Activated CD8-positive, alpha-beta memory T cell treated with anti-CD3 and anti-CD28 coated beads for 24 hours (primary cell): Measurements from ENCODE around the gene SIAH1.
"Not testable (repeated sequence)": the region's sequence is repeated elsewhere in the genome, so short reads cannot be mapped to it uniquely, and the experiment has no call there.

Experiments used
- DNase-seq: peaks from one replicate; pipeline ENCODE4 v3.0.0-alpha.2; 2020

Gene SIAH1

DNA sequence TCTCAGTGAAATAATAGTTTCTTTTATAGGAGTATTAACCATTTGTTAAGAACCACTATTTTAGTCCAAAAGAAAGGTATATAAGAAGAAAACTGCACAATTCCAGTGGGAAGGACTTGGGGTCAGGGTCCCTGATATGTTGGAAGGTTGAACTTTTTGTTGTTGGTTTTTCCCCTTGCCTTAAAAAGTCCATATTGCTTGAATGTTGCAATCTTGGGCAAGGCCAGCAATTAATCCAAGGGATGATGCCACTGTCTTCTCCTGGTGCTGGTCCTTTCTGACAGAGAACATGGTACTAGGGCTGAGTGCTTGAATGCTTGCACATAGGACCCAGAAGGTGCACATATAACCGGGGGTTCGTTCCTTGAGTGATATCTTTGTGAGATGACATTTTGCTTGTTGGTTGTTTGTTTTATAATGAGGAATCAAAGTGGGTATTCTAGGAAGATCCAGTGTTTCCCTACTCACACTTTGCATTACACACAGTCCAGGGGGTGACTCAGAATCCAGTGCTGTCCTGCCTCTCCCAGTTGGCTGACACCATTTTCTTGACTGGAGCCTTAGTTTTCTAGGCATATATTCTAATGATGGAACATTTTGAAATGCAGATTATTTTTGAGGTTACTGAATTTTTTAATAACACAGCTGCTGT is 54.9 kb downstream of the SIAH1 start:
- no peak for DNase-seq

DNA sequence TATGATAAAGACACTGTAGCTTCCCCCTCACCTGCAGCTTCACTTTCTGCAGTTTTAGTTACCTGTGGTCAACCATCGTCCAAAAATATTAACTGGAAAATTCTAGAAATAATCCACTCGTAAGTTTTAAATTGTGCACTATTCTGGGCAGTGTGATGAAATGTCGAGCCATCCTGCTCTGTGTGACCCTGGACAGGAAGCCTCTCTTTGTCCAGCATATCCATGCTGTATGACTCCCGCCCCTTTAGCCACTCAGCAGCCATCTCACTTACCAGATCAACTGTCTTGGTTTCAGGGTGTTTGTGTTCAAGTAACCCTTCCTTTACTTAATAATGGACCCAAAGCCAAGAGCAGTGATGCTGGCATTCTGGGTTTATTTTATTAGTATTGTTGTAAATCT is 56.1 kb downstream of the SIAH1 start:
- no peak for DNase-seq

- DNase-seq, result no peak
Observed at GRCh38 chr16:48326915-48327314, 58.3 kb downstream of the SIAH1 start.

DNA sequence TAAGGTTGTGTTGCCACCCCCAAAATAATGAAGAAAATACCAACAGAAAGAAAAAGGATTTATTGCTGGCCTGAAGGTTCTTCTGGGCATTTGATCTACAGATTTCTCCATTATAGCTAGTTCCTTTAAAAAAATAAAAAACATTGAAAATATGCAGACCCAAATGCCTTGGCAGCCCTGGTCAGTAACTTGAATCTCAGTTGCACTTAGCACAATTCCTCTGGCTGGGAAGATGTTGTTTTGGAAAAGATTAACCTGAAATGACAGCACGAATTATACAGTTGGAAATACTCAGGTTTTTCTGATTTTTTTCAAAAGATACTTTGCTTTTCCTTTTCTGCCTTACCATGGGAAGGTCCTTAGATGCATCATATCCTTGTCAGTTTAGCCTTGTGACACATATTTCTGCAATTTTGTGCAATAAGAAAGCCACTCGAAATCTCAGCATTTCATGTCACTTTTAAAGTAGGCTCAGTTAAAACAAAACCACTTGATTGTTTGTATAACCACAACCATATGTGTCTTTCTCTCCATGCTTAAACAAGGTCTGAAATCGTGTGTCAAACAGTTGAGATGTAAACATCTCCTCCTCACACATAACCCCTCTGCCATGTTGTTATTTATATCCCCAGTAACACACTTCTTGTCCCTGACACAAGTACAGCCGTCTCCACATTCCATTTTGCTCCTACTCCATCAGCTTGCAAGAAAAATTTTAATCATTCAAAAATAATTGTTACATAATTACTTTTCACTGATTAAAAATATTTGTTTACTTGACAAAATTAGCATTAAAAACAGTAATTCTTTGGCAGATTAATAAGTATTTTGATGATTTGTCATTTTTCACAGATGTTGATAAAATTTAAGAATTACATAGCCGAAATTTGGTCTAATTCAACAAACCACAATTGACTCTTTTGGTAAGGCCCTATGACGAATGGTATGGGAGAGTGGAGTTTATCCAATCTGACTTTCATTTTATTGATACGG is 61.1 kb downstream of the SIAH1 start:
- DNase-seq, result no peak

- DNase-seq, result no peak
Observed at GRCh38 chr16:48321317-48322036, 63.7 kb downstream of the SIAH1 start.

DNA sequence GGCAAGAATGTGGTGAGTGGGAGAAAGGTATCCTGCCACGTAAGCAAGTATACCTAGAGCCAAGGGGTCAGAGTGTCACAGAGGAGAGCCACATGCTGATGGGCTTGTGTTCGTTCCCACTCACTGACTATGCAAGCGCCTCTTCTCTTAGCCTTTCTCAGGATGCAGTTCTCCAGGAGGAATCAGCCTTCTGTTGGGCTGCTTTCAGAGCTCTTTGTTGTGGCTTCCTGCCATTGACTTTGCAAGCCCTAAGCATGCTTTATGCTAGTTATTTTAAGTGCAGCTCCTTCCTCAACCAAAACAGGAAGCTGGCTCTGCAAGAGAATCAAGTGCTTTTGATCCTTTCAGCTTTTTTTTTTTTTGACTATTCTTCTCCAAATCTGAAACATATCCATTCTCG is 66.6 kb downstream of the SIAH1 start:
- peak; percentile 64 for DNase-seq

DNA sequence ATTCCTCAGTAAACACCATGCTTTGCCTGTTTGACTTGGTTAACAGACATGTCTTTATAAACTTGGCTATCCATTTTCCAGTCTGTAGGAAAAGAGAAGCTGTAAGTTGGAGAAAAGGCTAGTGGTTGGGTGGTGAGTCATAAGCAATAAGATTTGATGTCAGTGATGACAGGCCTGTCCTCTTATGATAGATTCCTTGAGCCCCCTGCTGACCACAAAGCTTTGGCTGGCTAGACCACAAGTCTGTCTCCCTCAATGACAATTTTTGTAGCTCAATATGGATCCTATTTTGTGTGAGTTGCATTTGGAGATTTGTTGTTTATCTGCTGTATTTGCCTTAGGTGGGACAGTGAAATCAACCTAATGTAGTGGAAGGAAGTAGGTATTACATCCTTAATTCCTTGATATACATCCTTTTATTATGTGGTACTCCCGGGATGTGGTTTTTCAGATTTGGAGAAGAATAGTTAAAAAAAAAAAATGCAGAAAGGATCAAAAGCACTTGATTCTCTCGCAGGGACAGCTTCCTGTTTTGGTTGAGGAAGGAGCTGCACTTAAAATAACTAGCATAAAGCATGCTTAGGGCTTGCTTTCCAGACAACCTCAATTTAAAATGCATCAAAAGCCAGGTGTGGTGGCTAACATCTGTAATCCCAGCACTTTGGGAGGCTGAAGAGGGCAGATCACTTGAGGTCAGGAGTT is 67.4 kb downstream of the SIAH1 start:
- DNase-seq, result no peak

DNA sequence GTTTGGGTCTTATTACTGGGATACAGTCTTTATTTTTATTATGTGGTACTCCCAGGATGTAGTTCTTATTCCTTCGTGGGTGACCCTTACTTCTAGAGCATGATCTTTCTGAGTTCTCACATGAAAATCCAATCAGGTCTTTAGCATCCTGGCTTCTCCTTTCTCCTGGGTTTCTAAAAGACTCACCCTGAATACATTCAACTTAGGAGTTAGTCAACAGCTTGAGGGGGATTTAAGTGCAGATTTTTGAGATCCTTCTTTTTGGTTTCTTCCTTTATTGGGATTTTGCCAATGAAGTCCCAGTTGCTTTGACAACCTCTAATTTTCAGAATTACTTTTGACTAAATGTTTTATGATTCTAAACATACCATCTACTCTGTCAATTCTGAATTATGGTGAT is 68.2 kb downstream of the SIAH1 start:
- no peak for DNase-seq

DNA sequence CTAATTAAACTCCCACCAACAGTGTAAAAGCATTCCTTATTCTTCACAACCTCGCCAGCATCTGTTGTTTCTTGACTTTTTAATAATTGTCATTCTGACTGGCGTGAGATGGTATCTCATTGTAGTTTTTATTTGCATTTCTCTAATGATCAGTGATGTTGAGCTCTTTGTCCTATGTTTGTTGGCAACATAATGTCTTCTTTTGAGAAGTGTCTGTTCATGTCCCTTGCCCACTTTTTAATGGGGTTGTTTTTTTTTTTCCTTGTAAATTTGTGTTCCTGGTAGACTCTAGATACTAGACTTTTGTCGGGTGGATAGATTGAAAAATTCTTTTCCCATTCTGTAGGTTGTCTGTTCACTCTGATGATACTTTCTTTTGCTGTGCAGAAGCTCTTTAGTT is 71.3 kb downstream of the SIAH1 start:
- DNase-seq, result not testable (repeated sequence)

GRCh38 chr16:48310908-48311641 is 74.1 kb downstream of the SIAH1 start:
- DNase-seq, result no peak
